ENCODE results near the gene SLC25A48.

DNA sequence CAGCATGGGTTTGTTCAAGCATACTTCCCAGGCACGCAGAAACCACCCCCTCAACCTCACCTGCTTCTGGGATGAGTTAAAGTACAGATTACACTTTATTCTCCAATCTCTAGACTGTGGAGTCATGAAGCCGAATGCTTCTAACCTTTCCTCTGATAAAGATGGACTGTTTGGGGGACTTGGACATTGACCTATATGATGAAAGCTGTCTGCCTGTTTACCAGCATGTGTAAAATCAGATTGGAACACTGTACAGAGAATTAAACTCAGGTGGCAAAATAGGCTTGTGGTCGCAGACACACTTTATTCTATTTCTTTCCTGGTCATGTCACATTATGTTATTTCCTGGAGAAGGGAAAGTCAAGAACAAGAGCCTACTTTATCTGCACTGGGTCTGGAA is 35.5 kb downstream of the SLC25A48 start:
- TF ChIP-seq, protein P1, sequence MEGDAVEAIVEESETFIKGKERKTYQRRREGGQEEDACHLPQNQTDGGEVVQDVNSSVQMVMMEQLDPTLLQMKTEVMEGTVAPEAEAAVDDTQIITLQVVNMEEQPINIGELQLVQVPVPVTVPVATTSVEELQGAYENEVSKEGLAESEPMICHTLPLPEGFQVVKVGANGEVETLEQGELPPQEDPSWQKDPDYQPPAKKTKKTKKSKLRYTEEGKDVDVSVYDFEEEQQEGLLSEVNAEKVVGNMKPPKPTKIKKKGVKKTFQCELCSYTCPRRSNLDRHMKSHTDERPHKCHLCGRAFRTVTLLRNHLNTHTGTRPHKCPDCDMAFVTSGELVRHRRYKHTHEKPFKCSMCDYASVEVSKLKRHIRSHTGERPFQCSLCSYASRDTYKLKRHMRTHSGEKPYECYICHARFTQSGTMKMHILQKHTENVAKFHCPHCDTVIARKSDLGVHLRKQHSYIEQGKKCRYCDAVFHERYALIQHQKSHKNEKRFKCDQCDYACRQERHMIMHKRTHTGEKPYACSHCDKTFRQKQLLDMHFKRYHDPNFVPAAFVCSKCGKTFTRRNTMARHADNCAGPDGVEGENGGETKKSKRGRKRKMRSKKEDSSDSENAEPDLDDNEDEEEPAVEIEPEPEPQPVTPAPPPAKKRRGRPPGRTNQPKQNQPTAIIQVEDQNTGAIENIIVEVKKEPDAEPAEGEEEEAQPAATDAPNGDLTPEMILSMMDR (conservative IDR thresholded peaks at IDR 0.05; ENCODE audit: low read depth, low read length): no peak
- no peak for TF ChIP-seq EZH2 (IDR thresholded peaks at IDR 0.05; ENCODE audit: borderline replicate concordance, low read depth, low read length, poor library complexity, severe bottlenecking)

Data from A673 (cell line).